ENCODE data around the gene MEG3.

GRCh38 chr14:100776681-100777365 lies 49.1 kb upstream of the MEG3 start:
- TF ChIP-seq POLR2A (IDR thresholded peaks at IDR 0.05) (no peak), CTCF (IDR thresholded peaks at IDR 0.05) (no peak)

Measured in thyroid gland (tissue), 4 donors.